ENCODE measurements around the gene CHPF. TPM values are rescaled to one million over a fixed set of nuclear protein-coding genes. Genes with fewer than 3 reads are reported as not detected.
A peak's percentile ranks its signal among the peaks of the same experiment; 100 is the strongest.

The CHPF gene
- total RNA-seq, 1 experiment from 2014 or later: 111 TPM

DNA sequence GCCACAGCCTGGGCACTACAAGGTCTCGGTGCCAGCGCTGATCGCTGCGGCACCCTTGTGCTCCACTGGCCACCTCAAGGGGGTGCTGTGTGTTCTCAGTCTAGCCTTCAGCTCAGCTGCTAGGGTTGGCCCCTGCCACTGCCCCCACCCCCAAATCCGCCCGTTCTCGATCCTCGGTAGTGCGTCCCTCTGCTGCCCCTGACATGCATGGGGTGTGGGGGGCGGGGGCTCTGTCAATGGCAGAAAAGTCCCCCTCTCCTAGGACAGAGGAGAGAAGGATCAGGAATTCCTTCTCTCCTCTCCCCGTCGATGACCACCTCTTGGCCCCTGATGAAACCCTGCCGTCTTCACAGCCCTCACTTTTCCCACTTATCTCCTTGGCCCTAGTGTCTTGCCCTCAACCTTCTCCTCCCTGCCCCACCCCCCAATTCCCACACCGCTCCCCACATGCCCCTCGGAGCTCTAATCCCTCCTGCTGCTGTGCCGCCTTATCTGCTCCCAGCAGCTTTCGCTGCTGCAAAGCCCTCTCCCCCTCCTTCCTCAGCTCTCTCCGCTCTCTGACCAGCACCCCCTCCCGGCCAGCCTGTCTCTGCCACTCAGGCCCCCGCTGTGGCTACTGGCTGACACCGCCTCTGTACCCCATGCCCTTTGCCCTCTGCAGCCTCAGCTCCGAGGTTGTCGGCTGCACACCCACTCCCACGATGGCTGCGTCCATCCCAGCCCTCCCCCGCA is 33.7 kb downstream of the CHPF start:
- in situ Hi-C loops (cut with HindIII; ENCODE audit: low pct_unique_long_range_greater_than_20kb, low sequenced_read_pairs): no loop called here
- DNase-seq (ENCODE audit: low read depth, low spot score): peak; percentile 63

DNA sequence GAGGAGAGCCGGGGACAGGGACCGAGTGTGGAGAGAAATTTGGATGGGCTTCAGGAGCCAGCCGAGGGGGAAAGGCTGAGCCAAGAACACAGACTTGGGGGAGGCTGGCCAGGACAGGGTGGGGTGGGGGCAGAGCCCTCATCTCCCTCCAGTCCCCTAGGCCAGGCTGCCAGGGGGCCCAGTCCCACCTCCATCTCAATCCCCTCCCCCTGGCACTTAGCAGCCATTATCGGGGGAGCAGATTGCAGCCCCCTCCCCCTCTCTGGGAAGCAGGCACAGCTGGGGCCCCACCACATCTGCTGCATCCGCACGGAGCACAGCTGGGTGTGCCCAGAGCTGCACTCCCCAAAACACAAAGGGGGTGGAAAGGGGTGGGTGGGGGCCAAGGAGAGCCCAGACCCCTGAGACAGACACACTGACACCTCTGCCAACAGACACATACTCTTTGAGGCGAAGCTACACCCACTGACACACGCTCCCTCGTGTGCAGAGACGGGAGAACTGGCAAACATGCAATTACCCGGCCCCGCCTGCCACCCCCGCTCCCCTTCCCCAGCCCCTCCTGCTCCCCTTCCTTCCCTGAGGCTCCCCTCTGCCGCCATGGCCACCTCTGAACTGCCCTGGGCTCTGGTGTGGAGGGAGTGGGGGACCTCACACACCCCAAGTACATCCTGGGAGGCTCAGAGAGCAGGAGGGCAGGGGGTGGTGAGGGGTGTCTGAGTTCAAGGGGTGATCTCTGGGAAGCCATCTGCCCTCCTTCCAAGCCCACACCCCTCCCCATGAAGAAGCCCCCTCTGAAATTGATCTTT is 34.4 kb downstream of the CHPF start:
- in situ Hi-C loops (cut with HindIII; ENCODE audit: low pct_unique_long_range_greater_than_20kb, low sequenced_read_pairs): no loop called here
- no peak for DNase-seq (ENCODE audit: low read depth, low spot score)

GRCh38 chr2:219508444-219508734 is 35.2 kb downstream of the CHPF start:
- no peak for DNase-seq (ENCODE audit: low read depth, low spot score)
- in situ Hi-C loops (cut with HindIII; ENCODE audit: low pct_unique_long_range_greater_than_20kb, low sequenced_read_pairs): no loop called here

GRCh38 chr2:219507581-219508443 is 35.8 kb downstream of the CHPF start:
- in situ Hi-C loops (cut with HindIII; ENCODE audit: low pct_unique_long_range_greater_than_20kb, low sequenced_read_pairs): no loop called here

DNA sequence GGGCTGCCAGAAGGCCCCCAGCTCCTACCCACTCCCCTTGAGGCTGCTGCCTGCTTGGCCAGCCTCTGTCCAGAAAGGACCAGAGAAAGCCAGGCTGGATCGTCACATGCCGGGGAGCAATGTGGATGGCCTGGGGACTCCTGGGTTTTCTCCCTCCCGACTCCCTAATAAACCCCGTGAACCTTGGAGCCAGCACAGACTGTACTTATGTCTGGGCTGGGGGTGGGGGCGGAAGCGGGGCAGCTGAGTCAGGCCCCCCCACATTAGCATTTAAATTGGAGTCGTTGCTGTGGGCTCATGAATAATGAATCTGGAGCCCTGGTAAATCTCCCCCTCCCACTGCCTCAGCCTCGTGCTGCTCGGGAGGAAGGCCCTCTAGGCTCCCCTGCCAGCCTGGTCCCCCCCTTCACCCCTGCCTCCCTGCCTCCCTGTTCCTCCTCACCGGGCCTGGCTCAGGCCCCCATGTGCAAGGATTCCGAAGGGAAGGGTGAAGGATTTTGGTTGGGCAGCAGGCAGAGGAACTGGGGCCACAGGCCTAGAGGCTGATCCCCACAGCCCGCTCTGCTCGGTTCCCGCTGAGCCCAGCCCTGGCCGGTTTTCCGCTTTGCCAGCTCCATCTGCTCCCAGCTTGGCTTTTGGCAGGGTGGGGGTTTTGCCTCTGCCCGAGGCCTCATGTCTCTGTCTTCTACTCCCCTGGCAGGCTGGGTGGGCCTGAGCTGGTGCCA is 36.6 kb downstream of the CHPF start:
- DNase-seq (ENCODE audit: low read depth, low spot score): no peak
- in situ Hi-C loops (cut with HindIII; ENCODE audit: low pct_unique_long_range_greater_than_20kb, low sequenced_read_pairs): no loop called here

More at GRCh38 chr2:219507581-219508443, 35.8 kb downstream of the CHPF start:
- DNase-seq (ENCODE audit: low read depth, low spot score): no peak

DNA sequence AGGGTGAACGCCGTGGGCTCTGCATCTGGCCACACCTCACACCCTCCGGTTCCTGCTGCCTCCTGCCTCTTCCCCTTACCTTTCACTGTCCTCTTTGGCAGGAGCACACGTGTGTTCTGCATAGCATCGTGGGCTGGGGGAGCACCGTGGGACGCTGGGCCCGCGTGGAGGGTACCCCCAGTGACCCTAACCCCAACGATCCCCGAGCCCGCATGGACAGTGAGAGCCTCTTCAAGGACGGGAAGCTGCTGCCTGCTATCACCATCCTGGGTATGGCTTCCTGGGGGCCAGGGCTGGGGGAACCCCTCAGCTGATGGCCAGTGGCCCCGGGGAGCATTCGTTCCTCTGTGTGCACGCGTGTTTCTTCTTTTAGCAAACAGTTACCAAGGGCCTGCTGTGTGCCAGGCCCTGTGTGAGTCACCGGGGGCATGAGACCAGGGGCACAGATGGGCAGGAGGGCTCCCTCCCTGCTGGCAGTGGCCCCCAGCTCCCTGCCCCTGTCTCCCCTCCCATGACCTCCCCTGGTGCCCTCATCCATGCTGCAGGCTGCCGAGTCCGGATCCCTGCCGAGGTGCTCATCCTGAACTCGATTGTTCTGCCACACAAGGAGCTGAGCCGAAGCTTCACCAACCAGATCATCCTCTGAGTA is 37.3 kb downstream of the CHPF start:
- DNase-seq (ENCODE audit: low read depth, low spot score): no peak
- in situ Hi-C loops (cut with HindIII; ENCODE audit: low pct_unique_long_range_greater_than_20kb, low sequenced_read_pairs): no loop called here

GRCh38 chr2:219505585-219505984 is 38.0 kb downstream of the CHPF start:
- DNase-seq (ENCODE audit: low read depth, low spot score): no peak
- in situ Hi-C loops (cut with HindIII; ENCODE audit: low pct_unique_long_range_greater_than_20kb, low sequenced_read_pairs): no loop called here

GRCh38 chr2:219502618-219503017 is 41.0 kb downstream of the CHPF start:
- in situ Hi-C loops (cut with HindIII; ENCODE audit: low pct_unique_long_range_greater_than_20kb, low sequenced_read_pairs): no loop called here
- no peak for DNase-seq (ENCODE audit: low read depth, low spot score)

- DNase-seq (ENCODE audit: low read depth, low spot score): no peak
- in situ Hi-C loops (cut with HindIII; ENCODE audit: low pct_unique_long_range_greater_than_20kb, low sequenced_read_pairs): no loop called here
Measured at GRCh38 chr2:219501849-219502248, 41.8 kb downstream of the CHPF start.

DNA sequence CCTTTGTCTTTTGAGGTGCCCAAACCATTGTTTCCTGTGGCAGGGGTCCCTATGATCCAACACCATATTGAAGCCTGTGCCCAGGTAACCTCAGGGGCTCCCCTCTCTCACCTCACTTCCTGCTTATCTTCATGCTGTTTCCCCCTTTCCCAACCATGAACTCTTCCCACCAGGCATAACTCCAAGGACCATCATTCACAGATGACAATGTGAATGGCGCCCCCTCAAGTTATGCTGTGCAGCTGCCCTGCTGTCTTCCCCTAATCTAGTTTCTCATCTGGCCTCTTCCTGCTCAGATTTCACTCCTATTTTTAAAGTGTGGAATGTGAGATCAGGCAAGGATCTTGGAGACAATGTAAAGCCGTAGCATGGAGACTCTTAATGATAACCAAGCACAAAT is 43.5 kb downstream of the CHPF start:
- in situ Hi-C loops (cut with HindIII; ENCODE audit: low pct_unique_long_range_greater_than_20kb, low sequenced_read_pairs): no loop called here
- DNase-seq (ENCODE audit: low read depth, low spot score): peak; percentile 22

- in situ Hi-C loops (cut with HindIII; ENCODE audit: low pct_unique_long_range_greater_than_20kb, low sequenced_read_pairs): no loop called here
Measured at GRCh38 chr2:219499555-219499954, 44.1 kb downstream of the CHPF start.

DNA sequence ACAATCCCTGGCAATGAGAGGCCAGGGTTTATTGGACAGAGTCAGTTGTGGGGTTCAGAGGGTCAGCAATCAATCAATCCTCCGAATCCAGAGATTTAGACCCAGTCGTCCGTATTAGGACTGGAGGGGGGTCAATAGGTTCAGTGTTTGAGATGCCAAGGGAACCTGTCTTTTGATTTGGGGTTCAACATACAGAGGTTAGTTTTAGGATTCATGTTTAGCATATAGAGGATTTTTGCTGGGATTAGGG is 44.6 kb downstream of the CHPF start:
- DNase-seq (ENCODE audit: low read depth, low spot score): no peak

More at GRCh38 chr2:219499555-219499954, 44.1 kb downstream of the CHPF start:
- no peak for DNase-seq (ENCODE audit: low read depth, low spot score)

GRCh38 chr2:219498280-219499057 is 45.1 kb downstream of the CHPF start, which contains the start of gene GMPPA:
GMPPA (plus strand) TSS chr2:219498891; CDS start chr2:219499976, 1,085 bp downstream.
- in situ Hi-C loops (cut with HindIII; ENCODE audit: low pct_unique_long_range_greater_than_20kb, low sequenced_read_pairs): no loop called here
- peak; percentile 98 for DNase-seq (ENCODE audit: low read depth, low spot score)

More for the DNA sequence above, 44.6 kb downstream of the CHPF start:
- in situ Hi-C loops (cut with HindIII; ENCODE audit: low pct_unique_long_range_greater_than_20kb, low sequenced_read_pairs): no loop called here

DNA sequence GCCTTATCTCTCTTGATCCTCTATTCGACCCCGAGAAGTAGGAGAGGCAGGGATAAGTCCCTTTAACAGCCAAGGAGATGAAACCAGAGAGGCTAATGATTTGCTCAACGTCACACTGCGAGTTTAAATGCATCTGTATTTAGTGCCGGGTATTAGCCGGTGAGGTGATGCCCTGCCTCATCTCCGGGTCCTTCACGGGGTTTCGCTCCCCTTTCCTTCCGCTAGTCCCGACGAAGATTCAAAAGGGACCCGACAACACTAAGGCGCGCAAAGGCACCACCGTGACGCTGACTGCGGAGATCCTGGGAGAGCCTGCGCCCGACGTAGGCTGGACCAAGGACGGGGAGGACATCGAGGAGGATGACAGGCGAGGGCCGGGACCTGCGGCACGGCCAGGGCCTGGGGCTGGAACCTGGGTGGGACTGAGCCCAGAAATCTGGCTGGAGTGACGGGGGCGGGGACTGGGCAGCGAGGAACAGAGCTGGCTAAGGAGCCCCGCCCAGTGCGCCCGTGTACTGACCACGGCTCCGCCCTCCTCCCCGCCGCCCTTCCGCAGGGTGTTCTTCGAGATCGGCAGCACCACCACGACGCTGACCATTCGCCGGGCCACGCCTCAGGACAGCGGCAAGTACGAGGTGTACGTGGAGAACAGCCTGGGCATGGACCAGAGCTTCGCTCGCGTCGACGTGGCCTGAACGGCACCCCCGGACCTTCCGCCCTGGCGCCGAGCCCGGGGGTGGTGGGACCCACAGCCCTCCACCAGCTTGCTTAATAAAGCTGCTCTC is 45.9 kb downstream of the CHPF start:
- DNase-seq (ENCODE audit: low read depth, low spot score): peak; percentile 78
- in situ Hi-C loops (cut with HindIII; ENCODE audit: low pct_unique_long_range_greater_than_20kb, low sequenced_read_pairs): no loop called here

- DNase-seq (ENCODE audit: low read depth, low spot score): no peak
- in situ Hi-C loops (cut with HindIII; ENCODE audit: low pct_unique_long_range_greater_than_20kb, low sequenced_read_pairs): no loop called here
Measured at GRCh38 chr2:219496825-219497494, 46.6 kb downstream of the CHPF start.
